ENCODE measurements around the gene KIF26A.

The KIF26A gene

DNA sequence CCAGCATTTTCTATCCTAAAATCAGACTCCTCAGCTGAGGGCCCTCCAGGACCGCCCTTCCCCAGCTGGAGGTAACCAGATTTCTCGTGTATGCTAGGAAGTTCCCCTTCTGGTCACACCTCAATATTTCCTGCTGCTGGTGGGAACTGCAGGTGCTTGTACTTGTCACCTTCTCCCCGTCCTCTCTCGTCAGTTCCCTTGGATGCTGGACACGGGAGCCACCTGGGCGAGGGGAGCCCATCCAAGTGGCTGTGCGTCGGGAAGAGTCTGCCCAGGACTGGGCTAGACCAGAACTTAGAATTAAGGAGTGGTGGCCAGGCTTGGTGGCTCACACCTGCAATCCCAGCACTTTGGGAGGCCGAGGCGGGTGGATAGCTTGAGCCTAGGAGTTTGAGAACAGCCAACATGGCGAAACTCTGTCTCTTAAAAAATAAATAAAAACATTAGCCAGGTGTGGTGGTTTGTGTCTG is 23.2 kb upstream of the KIF26A start:
- no peak overlapping the region for H3K9ac ChIP-seq (ENCODE audit: low read length in 2 of 2)
- no peaks in the 10 kb centered on the region for H3K9me3 ChIP-seq (ENCODE audit: control insufficient read depth in 2 of 2, low read length in 2 of 2)
- no peak overlapping the region for H3K27ac ChIP-seq (ENCODE audit: low read length)
- peaks cover 38 to 42% of the 10 kb centered on the region in 2 donors for H3K27me3 ChIP-seq (ENCODE audit: control insufficient read depth in 1 of 2, insufficient read depth in 2 of 2, low read length in 2 of 2)
- H3K36me3 ChIP-seq (ENCODE audit: control insufficient read depth in 2 of 2, insufficient read depth in 2 of 2, low read length in 2 of 2) = no peaks in the 10 kb centered on the region
- H3K4me1 ChIP-seq (ENCODE audit: control insufficient read depth, insufficient read depth, low read length) = peaks cover 15% of the 10 kb centered on the region
- H3K4me3 ChIP-seq (ENCODE audit: low read length in 2 of 2) = no peak overlapping the region

DNA sequence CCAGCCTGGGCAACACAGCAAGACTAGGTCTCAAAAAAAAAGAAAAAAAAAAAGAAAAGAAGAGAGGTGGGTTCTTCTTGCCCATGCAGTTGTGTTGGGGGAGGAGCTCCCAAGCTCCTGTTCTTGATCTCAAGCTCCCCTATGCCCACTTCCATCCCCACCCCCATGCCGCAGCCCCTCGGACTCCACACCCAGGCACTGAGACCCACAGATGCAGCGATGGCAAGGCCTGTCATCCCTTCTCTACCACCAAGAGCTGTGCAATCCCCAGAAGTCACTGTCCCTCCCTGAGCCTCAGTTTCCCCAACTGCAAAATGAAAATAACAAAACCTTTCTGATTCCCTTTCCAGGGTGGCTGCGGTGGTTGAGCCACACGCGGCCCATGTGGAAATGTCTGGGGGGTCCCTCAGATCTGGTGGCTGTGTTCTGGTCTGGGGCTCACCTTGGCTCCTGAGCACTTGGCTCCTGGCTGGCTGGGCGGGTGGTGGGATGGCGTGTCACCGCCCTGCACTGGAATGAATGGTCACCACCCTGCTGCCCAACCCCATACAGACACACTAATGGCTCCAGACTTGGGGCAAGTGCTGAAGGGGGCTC is 22.6 kb upstream of the KIF26A start:
- H3K27me3 ChIP-seq (ENCODE audit: control insufficient read depth in 1 of 2, insufficient read depth in 2 of 2, low read length in 2 of 2) = peaks cover 41 to 42% of the 10 kb centered on the region in 2 donors
- H3K9me3 ChIP-seq (ENCODE audit: control insufficient read depth in 2 of 2, low read length in 2 of 2) = no peaks in the 10 kb centered on the region
- H3K27ac ChIP-seq (ENCODE audit: low read length) = no peak overlapping the region
- H3K36me3 ChIP-seq (ENCODE audit: control insufficient read depth in 2 of 2, insufficient read depth in 2 of 2, low read length in 2 of 2) = no peaks in the 10 kb centered on the region
- H3K4me3 ChIP-seq (ENCODE audit: low read length in 2 of 2) = no peak overlapping the region
- H3K4me1 ChIP-seq (ENCODE audit: control insufficient read depth, insufficient read depth, low read length) = peaks cover 15% of the 10 kb centered on the region
- H3K9ac ChIP-seq (ENCODE audit: low read length in 2 of 2) = no peak overlapping the region

DNA sequence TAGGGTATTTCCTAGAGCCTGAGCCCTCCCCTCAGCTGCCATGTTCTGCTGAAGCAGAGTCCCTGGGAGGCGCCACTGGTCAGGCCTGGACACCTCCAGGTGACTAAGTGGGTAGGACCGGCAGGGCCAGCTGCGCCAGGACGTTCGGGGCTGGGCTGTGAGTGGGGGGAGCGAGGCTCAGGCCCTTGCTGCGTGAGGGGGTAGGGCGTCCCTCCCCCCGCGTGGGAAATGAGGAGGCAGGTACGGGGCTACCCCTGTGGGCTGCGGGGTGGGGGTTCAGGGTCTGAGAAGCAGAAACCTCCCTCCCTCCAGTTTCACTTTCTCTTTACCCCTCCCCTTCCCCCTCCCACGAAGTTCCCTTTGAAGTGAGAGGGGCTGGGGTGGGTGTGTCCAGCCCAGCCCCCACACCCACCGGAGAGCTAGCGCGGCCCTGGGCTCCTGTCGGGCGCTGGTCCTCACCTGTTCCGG is 22.1 kb upstream of the KIF26A start:
- H3K4me1 ChIP-seq (ENCODE audit: control insufficient read depth, insufficient read depth, low read length) = peaks cover 15% of the 10 kb centered on the region
- H3K9me3 ChIP-seq (ENCODE audit: control insufficient read depth in 2 of 2, low read length in 2 of 2) = no peaks in the 10 kb centered on the region
- no peak overlapping the region for H3K27ac ChIP-seq (ENCODE audit: low read length)
- peaks cover 42 to 46% of the 10 kb centered on the region in 2 donors for H3K27me3 ChIP-seq (ENCODE audit: control insufficient read depth in 1 of 2, insufficient read depth in 2 of 2, low read length in 2 of 2)
- H3K36me3 ChIP-seq (ENCODE audit: control insufficient read depth in 2 of 2, insufficient read depth in 2 of 2, low read length in 2 of 2) = no peaks in the 10 kb centered on the region
- peak overlapping the region; percentile 25 to 58 for H3K4me3 ChIP-seq (ENCODE audit: low read length in 2 of 2)
- no peak overlapping the region for H3K9ac ChIP-seq (ENCODE audit: low read length in 2 of 2)

DNA sequence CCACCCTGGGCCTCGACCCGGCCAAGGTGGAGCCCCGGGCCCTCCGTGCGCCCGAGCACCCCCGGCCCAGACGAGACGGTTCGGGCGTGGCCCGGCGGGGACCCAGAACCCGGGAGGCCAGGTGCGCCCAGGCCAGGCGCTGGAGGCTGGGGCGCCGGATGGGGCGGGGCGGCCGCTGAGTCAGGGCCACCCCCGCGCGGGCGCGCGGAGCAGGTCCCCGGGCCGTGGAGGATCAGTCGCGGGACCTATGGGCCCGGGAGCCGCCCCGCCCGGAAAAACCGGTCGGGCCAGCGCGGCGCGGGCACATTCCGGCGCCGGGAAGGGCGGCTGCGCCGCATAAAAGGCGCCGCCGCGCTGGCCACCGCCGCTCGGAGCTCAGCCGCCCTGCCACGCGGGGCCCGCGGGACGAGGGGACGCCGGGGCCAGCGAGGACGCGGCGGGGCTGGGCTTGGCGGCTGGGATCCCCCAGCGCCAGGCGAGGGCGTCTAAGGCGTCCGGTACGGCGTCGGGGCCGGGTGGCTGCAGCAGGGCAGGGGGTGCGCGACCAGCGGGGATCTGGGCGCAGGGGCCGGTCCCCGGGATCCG is 21.5 kb upstream of the KIF26A start:
- Histone ChIP-seq H3K4me1 (ENCODE audit: control insufficient read depth, insufficient read depth, low read length) (peaks cover 15% of the 10 kb centered on the region), H3K27me3 (ENCODE audit: control insufficient read depth in 1 of 2, insufficient read depth in 2 of 2, low read length in 2 of 2) (peaks cover 42 to 47% of the 10 kb centered on the region in 2 donors)

DNA sequence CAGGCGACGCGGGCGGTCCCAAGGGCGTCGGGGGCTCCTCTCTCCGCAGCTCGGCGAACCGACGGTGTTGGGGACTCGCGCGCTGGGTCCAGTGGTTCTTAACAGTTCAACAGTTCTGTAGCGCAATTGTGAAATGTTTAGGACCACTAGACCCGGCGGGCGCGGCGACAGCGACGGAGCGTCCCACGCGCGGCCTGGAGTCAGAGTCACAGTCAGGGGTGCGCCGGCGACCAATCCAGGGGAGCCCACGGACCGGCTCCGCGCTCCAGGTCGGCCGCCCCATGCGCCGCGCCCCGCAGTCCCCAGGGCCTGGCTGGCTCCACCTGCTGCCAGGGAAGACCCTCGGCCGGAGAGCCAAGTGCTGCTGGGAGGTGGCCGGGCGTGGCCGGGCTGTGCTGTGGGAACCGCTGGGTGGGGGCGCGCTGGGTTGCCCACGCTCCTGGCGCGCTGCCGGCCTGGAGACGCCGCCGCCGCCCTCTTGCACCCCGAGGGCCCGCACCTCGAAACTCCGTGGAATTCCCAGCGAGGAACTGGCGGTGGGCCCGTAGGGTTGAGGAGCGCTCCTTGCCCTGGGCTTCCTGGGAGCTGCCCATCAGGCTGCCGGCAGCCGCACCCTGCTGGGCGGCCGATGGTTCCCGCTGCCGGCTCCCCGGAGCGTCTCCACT is 20.9 kb upstream of the KIF26A start:
- no peaks in the 10 kb centered on the region for H3K36me3 ChIP-seq (ENCODE audit: control insufficient read depth in 2 of 2, insufficient read depth in 2 of 2, low read length in 2 of 2)
- H3K27me3 ChIP-seq (ENCODE audit: control insufficient read depth in 1 of 2, insufficient read depth in 2 of 2, low read length in 2 of 2) = peaks cover 42 to 47% of the 10 kb centered on the region in 2 donors
- H3K27ac ChIP-seq (ENCODE audit: low read length) = no peak overlapping the region
- H3K9ac ChIP-seq (ENCODE audit: low read length in 2 of 2) = no peak overlapping the region
- H3K4me1 ChIP-seq (ENCODE audit: control insufficient read depth, insufficient read depth, low read length) = peaks cover 15% of the 10 kb centered on the region
- H3K4me3 ChIP-seq (ENCODE audit: low read length in 2 of 2) = peak overlapping the region in 1 of 2 donors; percentile 15
- H3K9me3 ChIP-seq (ENCODE audit: control insufficient read depth in 2 of 2, low read length in 2 of 2) = no peaks in the 10 kb centered on the region

More for the DNA sequence above, 21.5 kb upstream of the KIF26A start:
- H3K36me3 ChIP-seq (ENCODE audit: control insufficient read depth in 2 of 2, insufficient read depth in 2 of 2, low read length in 2 of 2) = no peaks in the 10 kb centered on the region
- H3K4me3 ChIP-seq (ENCODE audit: low read length in 2 of 2) = peak overlapping the region; percentile 25 to 58
- no peak overlapping the region for H3K27ac ChIP-seq (ENCODE audit: low read length)
- H3K9ac ChIP-seq (ENCODE audit: low read length in 2 of 2) = no peak overlapping the region
- H3K9me3 ChIP-seq (ENCODE audit: control insufficient read depth in 2 of 2, low read length in 2 of 2) = no peaks in the 10 kb centered on the region

DNA sequence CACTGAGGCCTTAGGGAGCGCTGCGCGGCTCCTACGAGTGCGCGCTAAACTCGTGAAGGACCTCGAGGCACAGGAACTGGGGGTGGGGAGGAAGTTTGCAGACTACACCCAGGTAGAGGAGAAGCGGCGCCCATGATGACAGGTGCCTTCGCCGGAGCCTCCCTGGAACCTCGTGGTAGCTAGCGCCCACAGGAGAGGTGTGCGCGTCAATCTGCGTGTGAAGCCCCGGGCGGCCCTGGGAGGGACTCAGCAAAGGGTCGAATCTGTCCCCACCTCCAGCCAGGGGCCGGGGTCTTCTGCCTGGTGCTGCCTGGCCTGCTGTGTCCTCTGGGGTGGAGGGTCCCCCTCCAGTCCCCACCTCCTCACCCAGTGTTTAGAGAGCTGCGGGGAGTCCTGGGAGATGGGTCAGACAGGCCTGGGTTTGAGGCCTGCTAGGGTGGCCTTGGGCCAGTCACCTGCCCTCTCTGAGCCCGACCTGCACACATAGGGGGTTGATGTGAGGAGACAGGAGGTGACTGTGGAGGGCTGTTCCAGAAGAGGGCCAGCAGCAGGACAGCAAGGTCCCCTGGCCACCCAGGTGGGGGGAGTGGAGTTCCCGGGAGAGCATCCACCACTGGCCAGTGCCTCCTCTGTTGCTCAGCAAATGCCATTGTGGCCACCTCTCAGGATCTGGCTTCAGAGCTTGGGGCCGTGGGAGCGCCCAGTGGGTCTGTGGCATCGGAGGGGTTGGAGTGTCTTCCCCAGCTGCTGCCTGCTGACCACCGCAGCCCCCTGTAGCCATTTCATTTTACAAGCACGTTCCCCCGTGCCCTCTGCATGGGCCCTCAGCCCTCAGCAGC is 20.2 kb upstream of the KIF26A start:
- Histone ChIP-seq H3K9me3 (ENCODE audit: control insufficient read depth in 2 of 2, low read length in 2 of 2) (peaks cover 0 to 3% of the 10 kb centered on the region in 2 donors), H3K27me3 (ENCODE audit: control insufficient read depth in 1 of 2, insufficient read depth in 2 of 2, low read length in 2 of 2) (peaks cover 42 to 47% of the 10 kb centered on the region in 2 donors), H3K4me1 (ENCODE audit: control insufficient read depth, insufficient read depth, low read length) (peaks cover 15% of the 10 kb centered on the region), H3K9ac (ENCODE audit: low read length in 2 of 2) (no peak overlapping the region), H3K27ac (ENCODE audit: low read length) (no peak overlapping the region), H3K36me3 (ENCODE audit: control insufficient read depth in 2 of 2, insufficient read depth in 2 of 2, low read length in 2 of 2) (no peaks in the 10 kb centered on the region), H3K4me3 (ENCODE audit: low read length in 2 of 2) (no peak overlapping the region)

DNA sequence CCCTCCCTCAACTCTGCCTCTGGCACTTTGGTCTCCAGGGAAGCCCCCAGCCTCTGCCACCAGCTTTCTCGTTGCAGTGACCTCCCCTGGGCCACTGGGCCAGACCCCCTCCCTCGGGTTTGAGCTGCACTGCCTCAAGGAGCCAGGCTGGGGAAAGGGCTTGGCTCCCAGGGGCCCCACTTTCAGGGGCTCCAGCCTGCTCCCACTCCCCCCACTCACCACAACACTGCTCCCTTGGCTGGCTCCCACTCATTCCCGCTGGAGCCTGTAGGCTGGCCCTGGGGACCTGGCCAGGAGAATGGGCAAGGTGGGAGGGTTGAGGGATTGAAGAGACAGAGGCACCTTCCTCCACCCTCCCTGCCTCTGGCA is 19.3 kb upstream of the KIF26A start:
- H3K9me3 ChIP-seq (ENCODE audit: control insufficient read depth in 2 of 2, low read length in 2 of 2) = peaks cover 3% of the 10 kb centered on the region in 2 donors
- H3K27ac ChIP-seq (ENCODE audit: low read length) = no peak overlapping the region
- peaks cover 42 to 47% of the 10 kb centered on the region in 2 donors for H3K27me3 ChIP-seq (ENCODE audit: control insufficient read depth in 1 of 2, insufficient read depth in 2 of 2, low read length in 2 of 2)
- H3K4me3 ChIP-seq (ENCODE audit: low read length in 2 of 2) = no peak overlapping the region
- peaks cover 15% of the 10 kb centered on the region for H3K4me1 ChIP-seq (ENCODE audit: control insufficient read depth, insufficient read depth, low read length)
- H3K9ac ChIP-seq (ENCODE audit: low read length in 2 of 2) = no peak overlapping the region
- H3K36me3 ChIP-seq (ENCODE audit: control insufficient read depth in 2 of 2, insufficient read depth in 2 of 2, low read length in 2 of 2) = no peaks in the 10 kb centered on the region

DNA sequence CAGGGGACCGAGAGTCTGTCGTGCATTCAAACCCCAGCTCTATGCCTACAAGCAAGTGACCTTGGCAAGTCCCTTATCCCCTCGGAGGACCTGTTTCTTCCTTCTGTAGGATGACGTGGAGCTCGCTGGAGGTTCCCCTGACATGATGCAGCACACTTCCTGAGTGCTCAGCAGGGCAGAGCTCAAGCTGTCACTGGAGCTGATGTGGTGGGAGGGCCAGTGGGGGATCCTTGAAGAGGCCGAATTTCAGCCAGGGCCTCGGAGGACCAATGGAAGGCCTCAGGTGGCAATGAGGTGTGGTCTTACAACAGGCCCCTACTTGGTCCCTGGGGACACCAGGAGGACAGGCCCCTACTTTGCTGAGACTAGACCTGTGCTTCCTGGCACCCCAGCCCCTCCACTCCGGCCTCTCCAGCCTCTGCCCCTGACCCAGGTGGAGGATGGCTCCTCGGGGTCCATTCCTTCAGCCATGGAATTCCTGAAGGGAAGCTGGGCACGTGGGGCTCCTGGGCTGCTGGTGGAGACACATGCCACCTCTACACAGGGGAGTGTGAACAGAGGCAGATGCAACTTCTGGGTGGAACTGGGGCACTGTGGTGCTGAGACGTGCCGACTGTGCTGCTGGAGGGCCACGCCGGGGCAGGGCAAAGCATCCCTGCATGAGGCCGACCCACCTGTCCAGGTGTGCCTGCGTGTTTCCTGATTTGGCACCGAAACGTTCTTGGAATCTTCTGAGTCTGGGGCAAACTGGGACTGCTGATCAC is 18.7 kb upstream of the KIF26A start:
- Histone ChIP-seq H3K27me3 (ENCODE audit: control insufficient read depth in 1 of 2, insufficient read depth in 2 of 2, low read length in 2 of 2) (peaks cover 42 to 46% of the 10 kb centered on the region in 2 donors), H3K9ac (ENCODE audit: low read length in 2 of 2) (no peak overlapping the region), H3K36me3 (ENCODE audit: control insufficient read depth in 2 of 2, insufficient read depth in 2 of 2, low read length in 2 of 2) (no peaks in the 10 kb centered on the region), H3K4me1 (ENCODE audit: control insufficient read depth, insufficient read depth, low read length) (peaks cover 15% of the 10 kb centered on the region), H3K27ac (ENCODE audit: low read length) (no peak overlapping the region), H3K4me3 (ENCODE audit: low read length in 2 of 2) (no peak overlapping the region), H3K9me3 (ENCODE audit: control insufficient read depth in 2 of 2, low read length in 2 of 2) (peaks cover 3 to 6% of the 10 kb centered on the region in 2 donors)

DNA sequence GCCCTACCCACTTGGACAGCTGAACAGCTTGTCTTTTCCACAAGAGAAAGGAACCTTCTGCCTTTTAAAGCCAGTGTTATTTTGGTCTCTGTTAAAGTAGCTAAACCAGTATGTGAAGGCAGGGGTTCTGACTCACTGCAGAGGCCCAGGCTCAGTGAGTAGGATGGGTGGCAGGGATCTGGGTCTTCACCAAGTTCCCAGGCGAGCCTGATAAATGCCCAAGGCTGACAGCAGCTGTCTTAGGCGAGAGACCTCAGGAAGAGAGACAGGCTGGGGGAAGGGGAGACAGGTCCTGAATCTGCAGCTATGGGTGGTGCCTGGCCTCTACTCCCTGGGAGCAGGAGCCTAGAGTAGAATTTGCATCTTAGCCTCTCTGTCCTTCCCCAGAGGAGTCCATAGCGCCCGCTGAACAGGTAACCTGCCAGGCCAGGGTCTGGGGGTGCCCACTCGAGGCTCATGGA is 18.1 kb upstream of the KIF26A start:
- H3K4me3 ChIP-seq (ENCODE audit: low read length in 2 of 2) = no peak overlapping the region
- H3K36me3 ChIP-seq (ENCODE audit: control insufficient read depth in 2 of 2, insufficient read depth in 2 of 2, low read length in 2 of 2) = no peaks in the 10 kb centered on the region
- H3K27ac ChIP-seq (ENCODE audit: low read length) = no peak overlapping the region
- no peak overlapping the region for H3K9ac ChIP-seq (ENCODE audit: low read length in 2 of 2)
- peaks cover 15% of the 10 kb centered on the region for H3K4me1 ChIP-seq (ENCODE audit: control insufficient read depth, insufficient read depth, low read length)
- peaks cover 3 to 8% of the 10 kb centered on the region in 2 donors for H3K9me3 ChIP-seq (ENCODE audit: control insufficient read depth in 2 of 2, low read length in 2 of 2)
- H3K27me3 ChIP-seq (ENCODE audit: control insufficient read depth in 1 of 2, insufficient read depth in 2 of 2, low read length in 2 of 2) = peaks cover 42% of the 10 kb centered on the region in 2 donors

DNA sequence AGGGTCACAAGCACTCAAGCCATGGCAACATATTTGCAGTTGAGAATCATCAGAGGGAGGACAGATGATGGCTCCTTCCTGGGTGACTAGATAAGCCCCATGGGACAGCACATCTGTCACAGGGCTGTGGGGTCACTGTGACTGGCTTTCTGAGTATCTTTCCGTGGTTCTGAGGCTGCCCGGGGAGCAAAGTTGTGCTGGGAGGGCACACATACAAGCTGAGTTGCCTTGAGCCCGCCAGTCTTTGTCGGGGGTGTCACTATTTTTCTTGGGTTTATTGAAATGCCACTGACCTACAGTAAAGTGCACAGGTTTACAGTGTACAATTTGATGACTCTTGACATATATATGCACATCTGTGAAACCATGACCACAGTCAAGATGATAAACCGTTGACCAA is 17.2 kb upstream of the KIF26A start:
- no peak overlapping the region for H3K9ac ChIP-seq (ENCODE audit: low read length in 2 of 2)
- no peak overlapping the region for H3K4me3 ChIP-seq (ENCODE audit: low read length in 2 of 2)
- peaks cover 37 to 39% of the 10 kb centered on the region in 2 donors for H3K27me3 ChIP-seq (ENCODE audit: control insufficient read depth in 1 of 2, insufficient read depth in 2 of 2, low read length in 2 of 2)
- H3K27ac ChIP-seq (ENCODE audit: low read length) = no peak overlapping the region
- peaks cover 15% of the 10 kb centered on the region for H3K4me1 ChIP-seq (ENCODE audit: control insufficient read depth, insufficient read depth, low read length)
- H3K36me3 ChIP-seq (ENCODE audit: control insufficient read depth in 2 of 2, insufficient read depth in 2 of 2, low read length in 2 of 2) = no peaks in the 10 kb centered on the region
- H3K9me3 ChIP-seq (ENCODE audit: control insufficient read depth in 2 of 2, low read length in 2 of 2) = peaks cover 3 to 8% of the 10 kb centered on the region in 2 donors
